Activated CD8-positive, alpha-beta memory T cell treated with anti-CD3 and anti-CD28 coated beads for 24 hours (primary cell): ENCODE measurements around the gene TCERG1L.
"Not testable (repeated sequence)": the region's sequence is repeated elsewhere in the genome, so short reads cannot be mapped to it uniquely, and the experiment has no call there.

Experiments
- DNase-seq: peaks from one replicate; pipeline ENCODE4 v3.0.0-alpha.2; 2020

Gene TCERG1L

DNA sequence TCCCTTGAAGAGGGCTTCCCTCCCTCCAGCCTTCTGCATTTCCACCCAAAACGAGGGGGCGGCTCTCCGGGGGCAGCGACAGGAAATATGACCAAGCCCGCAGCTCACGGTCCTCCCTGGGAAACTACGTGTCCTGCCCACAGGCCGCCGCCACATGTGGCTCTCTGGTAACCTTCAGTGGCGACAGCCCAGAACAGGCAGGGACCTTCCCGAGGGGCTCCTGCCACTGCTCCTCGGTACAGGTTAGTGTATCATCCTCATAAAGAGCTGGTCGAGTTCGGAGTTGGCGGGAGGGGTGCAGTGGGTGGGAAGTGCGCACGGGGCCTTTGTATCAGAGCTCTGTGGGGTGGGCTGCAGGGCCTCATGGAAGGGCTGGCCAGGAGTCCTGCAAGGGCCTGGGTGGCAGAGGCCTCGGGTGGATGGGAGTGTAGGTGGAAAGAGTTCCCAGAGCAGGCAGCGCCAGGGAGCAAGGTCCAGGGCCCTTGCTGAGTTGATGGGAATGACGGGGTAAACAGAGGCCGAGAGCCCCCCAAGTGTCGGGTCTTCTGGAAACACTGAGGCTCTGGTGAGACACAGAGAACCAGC lies 66.0 kb downstream of the TCERG1L start:
- DNase-seq = no peak

DNA sequence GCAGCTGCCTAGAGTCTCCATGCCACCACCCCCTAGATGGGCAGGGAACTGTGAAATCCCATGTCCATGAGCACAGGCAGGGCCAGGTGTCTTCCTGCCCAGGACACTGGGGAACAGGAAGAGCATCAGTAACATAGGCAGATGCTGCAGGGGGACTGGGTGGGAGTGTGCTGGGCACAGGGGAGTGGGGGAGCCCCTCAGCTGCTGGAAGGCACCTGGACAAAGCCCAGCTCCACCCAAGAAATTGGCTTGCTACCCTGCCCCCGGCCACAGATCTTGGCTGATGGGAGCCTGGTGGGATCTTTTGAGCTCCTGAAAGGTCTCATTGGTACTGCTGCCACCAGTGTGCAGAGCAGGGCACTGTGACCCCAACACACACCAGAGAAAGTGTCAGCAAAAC lies 66.7 kb downstream of the TCERG1L start:
- DNase-seq = no peak

DNA sequence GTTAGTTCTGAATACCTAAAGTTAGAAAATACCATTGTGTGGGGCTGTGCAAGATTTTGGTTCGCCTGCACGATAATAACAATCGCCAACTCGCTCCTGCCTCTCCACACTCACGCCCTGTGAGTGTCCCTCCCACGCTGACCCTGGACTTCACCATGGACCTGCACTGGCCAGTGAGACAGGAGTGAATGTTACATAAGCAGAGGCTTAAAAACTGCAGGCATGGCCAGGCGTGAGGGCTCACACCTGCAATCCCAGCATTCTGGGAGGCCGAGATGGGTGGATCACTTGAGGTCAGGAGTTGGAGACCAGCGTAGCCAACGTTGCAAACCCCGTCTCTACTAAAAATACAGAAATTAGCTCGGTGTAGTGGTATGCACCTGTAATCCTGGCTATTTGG lies 68.4 kb downstream of the TCERG1L start:
- no peak for DNase-seq

DNA sequence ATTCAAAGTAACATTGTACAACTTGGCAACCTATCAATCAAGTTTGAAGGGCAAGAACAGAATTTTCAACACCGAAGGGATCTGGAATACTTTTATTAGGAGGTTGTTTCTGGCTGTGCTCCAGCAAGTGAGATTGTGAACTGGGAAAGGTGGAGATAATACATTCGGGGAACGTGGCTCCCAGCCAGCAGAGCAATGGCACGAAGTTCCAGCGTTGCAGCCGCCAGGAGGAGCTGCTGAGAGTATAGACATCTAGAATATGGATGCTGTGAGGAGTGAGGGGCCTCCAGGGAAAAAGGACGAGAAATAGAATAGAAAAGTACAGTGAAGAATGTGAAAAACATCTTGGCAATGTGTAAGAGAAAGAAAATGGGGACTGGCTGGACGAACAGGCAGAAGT lies 69.5 kb downstream of the TCERG1L start:
- DNase-seq = no peak

DNA sequence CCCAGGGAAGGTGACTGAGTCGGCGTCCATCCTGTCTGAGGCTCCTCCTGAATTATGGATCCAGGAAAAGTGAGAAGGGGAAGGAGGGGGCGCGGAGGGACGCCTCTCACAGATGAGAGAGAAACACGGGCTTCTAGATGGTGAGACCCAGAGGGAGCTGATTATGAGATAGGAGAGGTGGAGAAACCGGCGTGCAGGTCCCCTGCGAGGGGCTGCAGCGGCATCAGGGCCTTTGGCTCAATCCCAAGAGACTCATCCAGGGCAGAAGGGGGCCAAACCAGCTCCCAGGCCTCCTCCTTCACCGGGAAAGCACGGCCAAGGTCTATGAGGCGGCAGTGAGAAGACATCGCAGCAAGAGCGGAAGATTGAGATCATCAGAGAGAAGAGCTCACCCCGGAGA lies 70.8 kb downstream of the TCERG1L start:
- no peak for DNase-seq

DNA sequence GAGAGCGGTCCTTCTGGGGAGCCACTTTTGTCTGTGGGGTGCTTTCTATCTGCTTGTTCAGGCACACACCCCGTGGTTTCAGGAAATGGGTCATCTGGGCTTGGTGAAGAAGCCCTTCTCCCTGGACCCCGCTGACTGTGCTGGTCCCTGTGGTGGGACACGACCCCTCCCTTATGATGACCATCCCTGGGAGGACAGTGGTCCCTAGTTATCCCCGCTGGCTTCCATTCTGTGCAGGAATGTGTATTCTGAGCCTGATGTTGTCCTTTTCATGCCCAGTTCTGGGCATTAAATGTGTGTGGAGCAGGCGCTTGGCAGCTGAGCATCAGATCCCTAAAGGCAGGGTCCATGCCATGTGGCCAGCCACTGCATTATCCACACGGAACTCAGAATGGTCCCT lies 71.6 kb downstream of the TCERG1L start:
- DNase-seq = no peak

DNA sequence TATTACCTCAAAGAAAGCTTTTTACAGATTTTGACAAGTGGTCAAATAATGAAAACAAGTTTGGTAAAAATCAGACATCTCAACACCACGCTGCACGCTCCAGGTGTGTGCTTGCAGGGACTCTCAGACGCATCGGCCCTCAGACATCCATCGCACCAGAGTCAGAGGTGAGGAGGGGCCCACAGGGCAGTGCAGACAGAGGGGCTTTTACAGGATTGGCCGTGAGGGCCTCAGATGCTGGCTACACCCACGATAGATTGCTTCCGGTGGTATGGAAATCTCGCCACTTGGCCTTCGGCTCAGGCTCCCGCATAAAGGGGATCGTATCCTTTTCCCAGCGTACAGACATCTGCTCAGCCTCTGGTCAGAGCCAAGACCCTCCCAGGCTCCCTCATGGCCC lies 72.1 kb downstream of the TCERG1L start:
- DNase-seq = no peak

DNA sequence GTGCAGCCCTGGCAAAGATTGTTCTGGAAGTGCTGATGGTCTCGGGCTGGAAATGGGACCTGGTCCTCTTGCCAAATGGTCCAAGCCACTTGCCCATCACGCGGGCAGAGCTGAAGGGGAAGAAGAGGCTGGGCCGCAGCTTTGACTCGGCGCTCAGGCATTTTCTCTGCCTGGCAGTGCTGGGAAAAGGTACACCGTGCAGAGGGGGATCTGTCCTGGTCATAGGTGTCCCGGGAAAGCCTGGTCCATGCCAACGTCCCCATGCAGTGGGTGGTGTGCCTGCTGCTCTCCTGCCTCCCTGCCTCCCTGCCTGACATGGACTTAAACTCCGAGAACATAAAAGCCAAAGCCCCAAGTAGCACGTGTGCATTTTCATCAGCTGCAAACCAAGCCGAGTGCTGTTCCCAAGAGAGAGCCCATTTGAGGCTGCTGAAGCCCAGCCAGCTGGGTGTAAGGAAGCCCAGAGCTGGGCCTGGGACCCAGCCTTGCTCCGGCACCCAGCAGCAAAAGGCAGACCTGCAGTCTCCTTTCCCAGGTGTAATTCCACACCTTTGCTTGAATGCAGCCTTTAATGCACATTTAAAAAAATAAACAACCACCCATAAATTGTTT lies 72.7 kb downstream of the TCERG1L start:
- DNase-seq = no peak

DNA sequence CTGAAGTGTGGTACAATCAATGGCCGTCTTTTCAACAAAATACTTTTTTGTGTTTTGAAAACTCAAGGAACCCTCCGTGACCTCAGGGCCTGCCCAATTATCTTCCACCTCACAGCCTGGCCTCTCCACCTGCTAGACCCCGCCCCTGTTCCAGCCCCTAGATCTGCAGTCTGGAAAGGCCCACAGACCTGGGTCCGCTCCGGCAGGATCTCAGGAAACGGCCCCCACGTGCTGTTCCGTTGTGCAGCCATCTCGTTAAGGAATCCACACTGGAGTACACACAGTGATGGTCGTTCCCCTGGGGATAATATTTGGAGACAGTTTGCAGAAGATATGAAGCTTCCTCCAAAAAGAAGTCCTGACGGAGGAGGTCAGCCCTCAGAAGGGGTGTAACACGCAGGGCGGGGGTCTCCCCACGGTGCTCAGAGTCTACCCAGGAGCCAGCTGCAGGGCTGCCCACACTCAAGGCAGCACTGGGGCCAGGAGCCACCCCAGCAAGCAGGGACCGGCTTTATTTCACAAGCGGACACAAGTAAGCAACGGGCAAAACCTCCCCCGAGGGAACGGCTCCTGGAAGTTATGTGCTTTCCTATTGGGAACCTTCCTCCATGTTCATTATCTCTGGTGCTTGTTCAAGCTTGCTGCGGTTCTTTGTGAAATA lies 73.4 kb downstream of the TCERG1L start:
- no peak for DNase-seq

DNA sequence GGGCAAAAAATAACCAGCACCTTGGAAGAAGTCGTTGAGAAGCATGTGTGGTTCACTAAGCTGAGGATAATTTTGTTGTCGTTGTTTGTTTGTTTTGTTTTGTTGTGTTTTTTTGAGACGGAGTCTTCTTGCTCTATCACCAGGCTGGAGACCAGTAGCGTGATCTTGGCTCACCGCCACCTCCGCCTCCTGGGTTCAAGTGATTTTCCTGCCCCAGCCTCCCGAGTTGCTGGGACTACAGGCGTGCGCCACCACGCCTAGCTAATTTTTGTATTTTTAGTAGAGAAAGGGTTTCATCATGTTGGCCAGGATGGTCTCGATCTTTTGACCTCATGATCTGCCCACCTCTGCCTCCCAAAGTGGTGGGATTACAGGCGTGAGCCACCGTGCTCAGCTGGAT lies 76.9 kb downstream of the TCERG1L start:
- not testable (repeated sequence) for DNase-seq

DNA sequence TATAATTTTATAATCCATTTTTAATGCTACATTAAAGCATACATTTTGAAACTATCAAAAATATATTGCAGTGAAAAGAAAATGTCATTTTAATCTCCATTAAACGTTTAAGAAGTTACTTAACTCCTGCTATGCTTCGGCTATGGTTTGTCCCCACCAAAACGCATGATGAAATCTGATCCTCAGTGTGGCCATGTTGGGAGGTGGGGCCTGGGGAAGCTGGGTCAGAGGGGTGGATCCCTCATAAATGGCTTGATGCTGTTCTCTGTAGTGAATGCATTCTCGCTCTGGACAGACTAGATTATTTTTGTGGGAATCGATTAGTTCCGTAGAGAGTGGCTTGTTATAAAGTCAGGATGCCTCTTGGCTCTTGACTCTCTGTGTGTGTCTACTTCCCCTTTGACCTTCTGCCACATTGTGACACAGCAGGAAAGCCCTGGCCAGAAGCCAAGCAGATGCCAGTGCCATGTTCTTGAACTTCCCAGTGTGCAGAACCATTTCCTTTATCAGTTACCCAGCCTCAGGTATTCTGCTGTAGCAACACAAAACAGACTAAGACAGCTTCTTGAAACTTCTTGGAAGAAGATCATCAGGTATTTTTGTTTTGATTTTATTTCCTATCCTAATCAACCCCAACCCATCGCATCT lies 77.8 kb downstream of the TCERG1L start:
- no peak for DNase-seq

DNA sequence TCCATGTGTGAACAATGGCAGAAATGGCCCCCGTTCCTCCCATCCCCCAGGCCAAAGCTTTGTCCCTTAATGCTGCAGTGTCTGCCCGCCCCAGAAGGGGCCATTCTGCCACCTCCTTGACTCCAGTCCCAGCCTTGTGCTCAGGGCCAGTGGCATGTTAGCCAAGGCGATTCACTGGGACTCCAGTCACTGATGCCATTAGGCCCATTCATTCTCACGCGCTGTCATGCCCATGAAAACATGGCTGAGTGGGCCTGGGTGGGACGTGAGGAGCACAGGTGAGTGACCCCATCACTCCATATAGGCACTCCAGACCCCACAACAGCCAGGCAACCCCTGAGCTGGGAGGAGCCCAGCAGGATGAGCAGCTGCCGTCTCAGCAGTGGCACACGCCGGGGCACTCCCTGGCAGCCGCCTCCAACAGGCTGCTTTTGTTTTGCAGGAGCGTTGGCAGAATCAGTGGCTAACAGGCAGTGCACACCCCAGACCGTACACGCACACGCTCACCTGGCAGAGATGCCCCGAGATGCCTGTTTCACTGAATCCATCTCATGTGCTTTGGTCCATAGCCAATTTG lies 79.5 kb downstream of the TCERG1L start:
- DNase-seq = no peak

DNA sequence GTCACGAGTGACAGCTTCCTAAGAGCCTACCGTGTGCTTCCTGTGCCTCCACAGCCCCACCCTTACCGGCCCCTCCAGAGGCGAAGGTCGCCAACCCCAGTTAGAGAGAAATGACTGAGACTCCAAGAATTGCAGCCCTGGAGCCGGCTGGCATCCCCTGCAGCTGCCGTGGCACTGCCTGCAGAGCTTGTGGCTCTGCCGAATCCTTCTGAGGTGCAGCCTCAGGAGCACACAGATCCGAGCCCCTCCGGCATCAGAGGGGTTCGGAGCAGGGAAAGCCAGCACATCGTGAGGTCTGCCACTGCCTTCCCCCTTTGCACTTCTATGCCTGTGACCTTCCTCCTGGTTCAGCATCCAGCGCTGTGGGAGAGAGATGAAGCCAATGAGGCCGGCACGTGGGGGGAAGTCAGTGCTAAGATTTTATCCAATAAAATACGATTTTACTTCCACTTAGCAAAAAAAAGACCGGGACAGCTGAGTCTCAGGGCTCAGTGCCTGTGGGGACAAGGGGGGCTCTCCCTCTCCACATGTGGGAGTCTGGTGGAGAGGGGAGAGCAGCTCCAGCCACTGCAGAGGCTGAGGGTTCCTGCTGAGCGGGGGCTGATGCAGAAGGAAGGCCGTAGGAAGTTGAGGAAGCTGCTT lies 80.1 kb downstream of the TCERG1L start:
- DNase-seq = no peak

DNA sequence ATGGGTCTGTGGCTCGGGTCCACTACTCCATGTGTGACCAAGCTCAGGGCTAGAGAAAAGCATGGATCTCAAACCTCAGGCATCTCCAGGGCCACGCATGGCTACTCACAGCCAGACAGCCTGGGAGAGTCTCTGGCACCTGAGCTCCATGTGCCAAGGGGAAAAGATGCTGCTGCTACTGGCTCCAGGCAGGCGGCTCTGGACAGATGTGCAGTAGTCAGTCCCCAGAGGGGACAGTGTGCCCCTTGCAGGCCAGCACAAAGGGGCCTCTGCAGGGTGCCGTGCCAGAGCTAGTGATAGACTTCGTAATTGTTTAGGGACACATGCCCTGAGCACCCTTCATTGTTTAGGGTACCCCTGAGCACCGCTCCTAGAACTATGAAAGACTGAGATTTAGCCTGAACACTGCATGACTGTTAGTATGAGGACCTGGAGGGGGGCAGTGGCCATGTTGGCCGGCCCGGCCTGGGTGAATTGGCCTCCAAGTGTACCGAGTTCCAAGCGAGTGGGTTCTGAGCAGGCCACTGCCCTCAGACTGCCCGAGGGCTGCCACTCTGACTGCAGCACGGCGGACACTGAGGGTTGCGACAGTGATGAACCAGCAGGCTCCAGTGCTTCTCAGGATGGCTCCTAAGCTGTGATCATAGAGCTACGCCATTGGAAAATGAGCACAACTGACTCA lies 80.7 kb downstream of the TCERG1L start:
- no peak for DNase-seq

DNA sequence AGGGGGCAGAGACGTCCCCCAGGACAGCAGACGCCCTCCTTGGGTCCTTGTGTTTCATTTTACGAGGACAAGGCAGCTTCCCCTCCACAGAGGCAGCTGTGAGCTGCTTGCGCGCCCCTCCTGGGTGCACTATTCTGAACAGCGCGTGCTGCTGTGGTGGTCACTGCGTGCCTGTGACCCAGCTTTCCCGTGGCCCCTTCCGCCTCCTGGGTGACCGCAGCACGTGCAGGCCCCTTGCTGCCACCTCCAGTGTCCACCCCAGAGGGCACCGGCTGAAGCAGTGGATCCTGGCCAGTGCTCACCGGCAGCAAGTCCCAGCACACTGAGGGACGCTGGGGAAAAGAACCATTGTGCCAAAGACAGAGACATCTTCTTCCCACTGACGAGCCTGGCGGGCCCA lies 81.4 kb downstream of the TCERG1L start:
- no peak for DNase-seq

DNA sequence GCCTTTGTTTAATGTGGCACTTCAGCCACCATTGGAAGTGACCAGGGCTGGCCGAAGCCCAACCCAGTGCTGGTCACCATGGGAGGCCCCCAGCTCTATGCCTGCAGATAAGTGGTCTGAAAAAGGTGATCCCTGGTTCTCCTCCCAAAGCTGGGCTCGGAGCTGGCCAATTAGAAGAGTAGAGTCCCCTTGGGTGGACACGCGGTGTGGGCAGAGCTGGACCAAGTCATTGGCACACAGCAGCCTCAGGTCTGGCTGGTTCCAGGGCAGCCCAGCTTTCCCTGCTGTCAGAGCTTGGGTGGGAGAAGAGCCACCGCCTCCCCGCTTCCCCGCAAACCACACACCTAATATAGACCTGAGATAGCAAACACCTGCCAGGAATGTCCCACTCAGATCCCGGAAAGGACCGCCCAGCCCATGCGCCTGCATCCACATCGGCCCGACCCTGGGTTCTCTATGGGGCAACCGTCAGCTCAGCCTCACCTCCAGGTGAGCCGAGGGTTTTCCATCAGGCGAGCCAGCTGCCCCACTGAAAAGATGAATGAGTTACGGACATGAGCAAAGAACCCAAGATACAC lies 84.3 kb downstream of the TCERG1L start:
- DNase-seq = no peak

DNA sequence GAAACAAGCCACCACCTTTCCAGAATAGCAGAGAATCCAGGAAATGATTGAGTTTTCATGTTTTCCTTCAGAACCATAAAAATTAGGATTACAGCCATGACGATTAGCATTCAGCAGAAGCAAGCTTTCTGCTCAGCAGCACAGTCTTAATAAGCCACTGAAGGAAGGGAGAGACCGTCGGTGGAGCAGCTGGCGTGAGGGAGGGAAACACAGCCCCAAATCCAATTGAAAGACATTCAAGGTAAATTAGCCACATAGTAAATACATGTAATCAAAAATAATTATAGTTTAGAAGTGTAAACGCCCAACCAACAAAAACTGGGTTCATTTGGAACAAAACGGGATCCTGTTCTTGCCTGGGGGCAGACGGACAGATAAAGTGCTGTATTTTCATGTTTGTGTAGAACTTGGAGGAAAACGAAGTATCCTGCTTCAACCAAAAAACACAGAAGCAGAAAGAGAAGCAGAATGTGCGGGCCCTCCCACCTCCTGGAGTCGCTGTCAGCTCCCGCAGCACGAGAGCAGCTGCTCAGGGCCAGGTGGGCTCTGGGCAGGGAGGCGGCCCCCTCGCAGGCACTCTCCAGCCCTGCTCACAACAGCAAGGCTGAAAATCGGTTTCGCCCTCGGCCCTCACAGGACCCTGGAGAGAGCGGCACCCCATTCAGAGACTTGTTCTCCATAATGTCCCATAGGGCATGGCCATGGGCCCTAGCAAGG lies 84.9 kb downstream of the TCERG1L start:
- DNase-seq = no peak

DNA sequence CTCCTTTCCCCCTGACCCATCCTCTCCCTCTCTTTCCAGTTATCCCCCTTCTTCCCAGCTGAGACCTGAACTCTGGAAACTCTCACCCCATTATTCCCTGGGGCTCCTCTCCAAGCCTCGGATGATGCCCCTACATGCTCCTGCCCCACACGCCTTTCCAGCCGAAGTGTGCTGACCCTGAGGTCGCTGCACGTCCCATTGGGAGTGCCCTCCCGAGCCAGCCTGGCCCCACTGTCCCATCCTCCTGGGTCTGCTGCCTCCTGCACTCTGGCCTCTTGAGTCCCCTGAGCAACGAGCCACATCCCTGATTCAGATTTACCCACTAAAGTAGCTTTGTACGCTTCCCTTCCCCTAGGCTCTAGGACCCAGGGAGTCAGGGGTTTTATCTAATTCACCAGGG lies 87.4 kb downstream of the TCERG1L start:
- DNase-seq = no peak

DNA sequence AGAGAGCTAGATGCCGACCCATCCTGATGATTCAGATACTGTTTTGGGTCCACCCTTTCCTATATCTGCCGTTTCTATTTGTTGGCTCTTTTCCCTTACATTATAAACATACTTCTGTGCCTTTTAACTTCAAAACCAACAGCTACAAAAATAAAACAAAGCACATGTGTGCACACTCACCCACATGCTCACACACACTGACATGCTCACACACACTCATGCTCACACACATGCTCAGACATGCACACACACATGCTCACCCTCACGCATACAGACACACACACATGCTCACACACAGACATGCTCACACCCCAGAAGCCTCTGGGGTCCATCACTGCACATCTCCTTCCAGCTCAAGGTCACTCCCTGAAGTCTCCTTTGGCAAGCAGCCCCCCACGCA lies 88.1 kb downstream of the TCERG1L start:
- DNase-seq = no peak

DNA sequence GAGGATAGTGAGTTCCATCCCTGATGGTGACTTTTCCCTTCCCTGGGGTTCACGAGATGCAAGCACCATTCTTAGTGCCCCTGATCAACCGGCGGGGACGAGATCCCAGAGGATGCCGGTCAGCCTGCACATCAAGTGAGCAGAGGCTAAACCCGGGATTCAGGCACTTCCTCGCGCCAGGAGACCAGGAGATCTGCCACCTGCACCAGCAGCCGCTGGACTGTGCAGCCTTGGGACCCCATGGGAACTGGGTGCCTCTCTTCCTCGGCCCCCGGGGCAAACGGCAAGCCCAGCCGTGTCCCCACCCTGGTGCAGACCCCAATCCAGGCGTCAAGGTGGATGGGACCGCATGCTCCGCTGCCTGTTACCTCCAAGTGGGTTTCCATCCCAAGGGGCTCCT lies 88.5 kb downstream of the TCERG1L start:
- DNase-seq = no peak

DNA sequence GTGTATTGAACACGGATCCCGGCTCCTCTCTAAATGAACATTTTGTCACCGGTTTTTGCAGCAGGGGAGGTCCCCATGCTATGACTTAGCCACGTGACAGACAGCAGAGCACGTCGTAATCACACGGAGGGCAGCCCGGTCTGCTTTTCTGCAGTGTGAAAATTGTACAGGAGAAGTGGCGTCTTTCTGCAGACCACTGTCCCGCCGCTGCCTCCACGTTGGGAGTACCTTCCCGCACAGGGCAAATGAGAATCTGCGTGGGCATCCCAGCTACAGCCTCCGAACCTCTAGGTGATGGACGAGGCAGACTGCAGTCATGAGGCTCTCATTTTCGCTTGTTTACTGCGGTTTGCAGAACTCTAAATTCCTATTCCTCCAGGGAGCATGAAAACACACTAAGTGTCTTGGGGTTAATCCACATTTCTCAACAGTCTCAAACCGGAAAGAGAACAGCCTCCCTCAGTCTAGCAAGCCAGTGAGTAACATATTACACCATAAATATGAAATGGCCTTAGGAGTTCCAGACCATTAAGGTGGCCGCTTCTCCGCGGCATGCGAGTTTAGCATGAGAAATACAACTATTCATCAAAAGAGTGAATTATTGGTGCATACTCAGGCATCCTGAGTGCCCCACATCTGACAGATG lies 89.8 kb downstream of the TCERG1L start:
- DNase-seq = no peak
